Measurements from ENCODE around the gene POU6F2.

GRCh38 chr7:39430441-39430840 is 452.7 kb downstream of the POU6F2 start:
- TF ChIP-seq POLR2AphosphoS5 (IDR thresholded peaks at IDR 0.05; ENCODE audit: low read depth, low read length) (no peak), CTCF (IDR thresholded peaks at IDR 0.05) (no peak)
